Transverse colon (tissue), 4 donors: ENCODE results near the gene ASXL2.

Experiments
- CTCF ChIP-seq, 5 experiments: fragments of 200-600 bp in 3 of 5; fragments of 450-650 bp in 2 of 5; sonication (generic) in 3 of 5; IDR thresholded peaks; 1 replicate in 2 of 5; 2 replicates in 3 of 5; pipeline ENCODE4 v1.5.1; 2016 to 2017; ENCODE audit warnings: antibody characterized with exemption in 5 of 5, inconsistent platforms in 3 of 5, mild to moderate bottlenecking in 2 of 5, moderate library complexity in 1 of 5
- EP300 ChIP-seq: sonication (generic); formaldehyde crosslinking; IDR thresholded peaks from one replicate; pipeline ENCODE4 v1.6.1; 2017; ENCODE audit warnings: antibody characterized with exemption, low read depth
- POLR2AphosphoS5 ChIP-seq, 3 donors: sonication (generic); formaldehyde crosslinking; IDR thresholded peaks; one replicate each; pipeline ENCODE4 v1.6.1; 2016; ENCODE audit warnings: antibody characterized with exemption in 3 of 3

GRCh38 chr2:25877431-25878360 is 591 bp downstream of the ASXL2 start:
- TF ChIP-seq CTCF (IDR thresholded peaks at IDR 0.05) (no peak), POLR2AphosphoS5 (IDR thresholded peaks at IDR 0.05) (peak in 2 of 3 donors; percentile 16 to 37), EP300 (no peak)
